ENCODE results near the gene ZNF648.

ZNF648 gene

DNA sequence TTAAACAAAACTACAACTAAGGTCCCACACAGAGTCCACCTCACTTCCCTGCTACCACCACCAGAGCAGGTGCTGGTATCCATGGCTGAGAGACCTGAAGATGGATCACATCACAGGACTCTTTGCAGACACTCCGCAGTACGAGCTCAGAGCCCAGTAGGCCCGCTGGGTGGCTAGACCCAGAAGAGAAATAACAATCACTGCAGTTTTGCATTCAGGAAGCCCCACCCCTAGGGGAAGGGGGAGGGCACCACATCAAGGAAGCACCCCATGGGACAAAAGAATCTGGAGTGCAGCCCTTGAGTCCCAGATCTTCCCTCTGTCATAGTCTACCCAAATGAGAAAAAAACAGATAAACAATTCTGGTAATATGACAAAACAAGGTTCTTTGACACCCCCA, 56.9 kb downstream of the ZNF648 start:
- in situ Hi-C loops (cut with HindIII; ENCODE audit: low pct_ligation_motif_present, low sequenced_read_pairs) = no loop called here
- DNase-seq = no peak
- TF ChIP-seq, protein P1, sequence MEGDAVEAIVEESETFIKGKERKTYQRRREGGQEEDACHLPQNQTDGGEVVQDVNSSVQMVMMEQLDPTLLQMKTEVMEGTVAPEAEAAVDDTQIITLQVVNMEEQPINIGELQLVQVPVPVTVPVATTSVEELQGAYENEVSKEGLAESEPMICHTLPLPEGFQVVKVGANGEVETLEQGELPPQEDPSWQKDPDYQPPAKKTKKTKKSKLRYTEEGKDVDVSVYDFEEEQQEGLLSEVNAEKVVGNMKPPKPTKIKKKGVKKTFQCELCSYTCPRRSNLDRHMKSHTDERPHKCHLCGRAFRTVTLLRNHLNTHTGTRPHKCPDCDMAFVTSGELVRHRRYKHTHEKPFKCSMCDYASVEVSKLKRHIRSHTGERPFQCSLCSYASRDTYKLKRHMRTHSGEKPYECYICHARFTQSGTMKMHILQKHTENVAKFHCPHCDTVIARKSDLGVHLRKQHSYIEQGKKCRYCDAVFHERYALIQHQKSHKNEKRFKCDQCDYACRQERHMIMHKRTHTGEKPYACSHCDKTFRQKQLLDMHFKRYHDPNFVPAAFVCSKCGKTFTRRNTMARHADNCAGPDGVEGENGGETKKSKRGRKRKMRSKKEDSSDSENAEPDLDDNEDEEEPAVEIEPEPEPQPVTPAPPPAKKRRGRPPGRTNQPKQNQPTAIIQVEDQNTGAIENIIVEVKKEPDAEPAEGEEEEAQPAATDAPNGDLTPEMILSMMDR (IDR thresholded peaks at IDR 0.05; ENCODE audit: low read depth, low read length, missing control alignments) = no peak
- Histone ChIP-seq H3K27ac (no peak overlapping the region), H3K27me3 (replicated peaks) (no peaks in the 10 kb centered on the region), H3K4me3 (ENCODE audit: low read depth, low read length) (no peak overlapping the region), H3K36me3 (replicated peaks) (no peaks in the 10 kb centered on the region)

All from brain microvascular endothelial cell (primary cell).